Measurements from ENCODE around the gene NEIL3.

Gene NEIL3

DNA sequence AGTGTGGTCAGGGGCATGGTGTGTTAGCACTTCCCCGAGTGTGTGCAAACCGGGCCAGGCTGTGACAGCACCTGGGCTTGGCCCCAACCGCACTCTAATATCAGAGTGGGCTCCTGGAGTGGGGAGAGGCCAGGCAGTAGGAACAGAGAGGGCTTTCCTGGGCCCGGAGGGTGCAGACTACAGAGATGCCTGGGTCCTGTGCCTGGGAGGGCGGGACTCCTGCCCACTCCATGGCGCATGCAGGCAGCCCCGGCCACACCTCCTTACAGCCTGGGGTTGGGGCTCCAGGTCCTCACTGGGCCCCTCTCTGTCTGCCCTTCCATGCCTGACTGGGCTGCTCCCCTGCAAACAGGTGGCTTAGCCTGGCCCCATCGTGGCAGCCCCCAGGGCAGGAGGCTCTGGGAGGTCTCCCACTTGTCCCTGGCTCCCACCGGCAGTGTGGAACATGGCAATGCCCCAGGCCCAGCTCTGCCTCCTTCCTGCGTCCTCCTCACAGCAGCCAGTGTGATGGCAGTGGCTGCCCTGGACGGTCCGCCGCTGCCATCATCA, 72.2 kb downstream of the NEIL3 start:
- Histone ChIP-seq H3K79me2 (ENCODE audit: insufficient read depth, low read length) (no peaks in the 10 kb centered on the region), H3K9ac (ENCODE audit: low read depth, low read length) (no peak overlapping the region), H3K4me2 (ENCODE audit: insufficient read depth, low read length) (no peak overlapping the region), H2AFZ (ENCODE audit: low read depth, low read length) (no peak overlapping the region), H3K36me3 (ENCODE audit: insufficient read depth, low read length) (no peaks in the 10 kb centered on the region), H3K27ac (ENCODE audit: low read length) (no peak overlapping the region), H3K4me1 (ENCODE audit: insufficient read depth, low read length) (peaks cover 17% of the 10 kb centered on the region), H3K9me3 (ENCODE audit: insufficient read depth, low read length, severe bottlenecking) (no peaks in the 10 kb centered on the region), H4K20me1 (ENCODE audit: insufficient read depth, low read length) (no peaks in the 10 kb centered on the region), H3K4me3 (ENCODE audit: low read depth in 1 of 2, low read length in 2 of 2) (no peak overlapping the region), H3K27me3 (ENCODE audit: insufficient read depth, low read length, poor library complexity) (no peaks in the 10 kb centered on the region)
- ATAC-seq (ENCODE audit: insufficient read depth, low read depth) (no peak), DNase-seq (no peak)
- TF ChIP-seq EZH2 (IDR thresholded peaks at IDR 0.05; ENCODE audit: borderline replicate concordance, low read depth, low read length, severe bottlenecking) (no peak), CTCF (IDR thresholded peaks at IDR 0.05; ENCODE audit: borderline replicate concordance, extremely low read depth, low read length, poor library complexity, severe bottlenecking) (no peak)

DNA sequence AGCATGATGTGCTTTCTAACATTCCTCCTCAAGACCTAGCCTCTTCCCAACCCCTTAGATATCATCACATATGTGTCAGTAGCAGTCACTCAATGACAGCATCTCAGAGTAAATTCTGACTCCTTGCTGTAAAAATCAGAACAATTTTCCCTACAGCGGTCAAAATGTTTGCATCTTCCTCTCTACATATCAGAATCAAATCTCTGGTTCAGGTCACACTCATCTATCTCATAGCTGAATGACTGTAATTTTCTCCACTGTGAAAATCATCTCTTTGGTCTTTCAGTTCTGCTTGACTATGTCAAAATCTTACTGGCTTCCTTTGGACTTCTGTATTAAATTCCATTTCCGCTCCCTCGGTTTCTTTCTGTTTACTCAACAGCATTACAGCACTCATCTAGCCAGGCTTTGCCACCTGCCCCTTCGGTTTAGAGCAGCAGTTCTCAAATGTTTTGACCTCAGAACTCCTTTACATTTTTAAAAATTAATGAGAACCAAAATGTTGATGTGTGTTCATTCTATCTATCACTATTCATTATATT, 75.3 kb downstream of the NEIL3 start:
- Histone ChIP-seq H3K4me2 (ENCODE audit: insufficient read depth, low read length) (no peak overlapping the region), H3K27me3 (ENCODE audit: insufficient read depth, low read length, poor library complexity) (no peaks in the 10 kb centered on the region), H3K4me1 (ENCODE audit: insufficient read depth, low read length) (peaks cover 17% of the 10 kb centered on the region), H3K79me2 (ENCODE audit: insufficient read depth, low read length) (no peaks in the 10 kb centered on the region), H3K36me3 (ENCODE audit: insufficient read depth, low read length) (no peaks in the 10 kb centered on the region), H4K20me1 (ENCODE audit: insufficient read depth, low read length) (no peaks in the 10 kb centered on the region), H3K9me3 (ENCODE audit: insufficient read depth, low read length, severe bottlenecking) (no peaks in the 10 kb centered on the region), H2AFZ (ENCODE audit: low read depth, low read length) (no peak overlapping the region), H3K4me3 (ENCODE audit: low read depth in 1 of 2, low read length in 2 of 2) (no peak overlapping the region), H3K9ac (ENCODE audit: low read depth, low read length) (no peak overlapping the region), H3K27ac (ENCODE audit: low read length) (no peak overlapping the region)
- 0 out of 3 replicates have a peak, but pooled peaks have one; percentile 31 for ATAC-seq (ENCODE audit: insufficient read depth, low read depth)
- TF ChIP-seq CTCF (IDR thresholded peaks at IDR 0.05; ENCODE audit: borderline replicate concordance, extremely low read depth, low read length, poor library complexity, severe bottlenecking), result no peak
- no peak for TF ChIP-seq EZH2 (IDR thresholded peaks at IDR 0.05; ENCODE audit: borderline replicate concordance, low read depth, low read length, severe bottlenecking)
- DNase-seq, result no peak

DNA sequence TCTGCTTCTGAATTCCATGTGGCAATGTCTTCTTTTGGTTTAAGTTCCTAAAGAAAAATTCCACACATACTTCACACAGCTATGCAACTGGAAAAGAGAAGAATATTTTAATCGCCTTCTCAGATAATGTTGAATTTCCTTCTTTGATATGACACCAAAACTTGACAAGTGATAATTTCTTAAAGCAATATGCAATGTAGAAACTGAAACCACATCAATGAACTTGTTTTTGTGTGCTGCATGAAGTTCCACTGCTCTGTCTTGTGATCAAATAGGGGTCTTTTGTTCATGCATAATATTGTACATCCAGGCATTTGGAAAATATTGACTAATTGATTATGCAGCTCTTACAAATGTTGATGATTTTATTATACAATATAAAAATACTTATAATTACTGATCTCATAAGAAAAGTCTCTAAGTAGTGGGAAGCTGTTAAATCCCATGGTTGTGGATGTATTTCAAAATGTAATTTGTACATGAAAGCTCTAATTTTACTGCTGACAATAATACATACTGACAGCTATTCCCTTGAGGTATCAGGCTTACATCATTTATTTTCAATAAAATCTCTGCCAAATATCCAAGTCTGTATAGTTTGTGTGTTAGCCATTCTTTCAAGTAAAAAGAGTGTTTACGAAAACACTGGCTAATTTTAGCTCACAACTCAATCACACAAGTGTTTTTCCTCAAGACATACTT, 76.1 kb downstream of the NEIL3 start:
- no peak for TF ChIP-seq CTCF (IDR thresholded peaks at IDR 0.05; ENCODE audit: borderline replicate concordance, extremely low read depth, low read length, poor library complexity, severe bottlenecking)
- TF ChIP-seq EZH2 (IDR thresholded peaks at IDR 0.05; ENCODE audit: borderline replicate concordance, low read depth, low read length, severe bottlenecking), result no peak
- DNase-seq, result no peak
- Histone ChIP-seq H2AFZ (ENCODE audit: low read depth, low read length) (no peak overlapping the region), H3K36me3 (ENCODE audit: insufficient read depth, low read length) (no peaks in the 10 kb centered on the region), H3K4me2 (ENCODE audit: insufficient read depth, low read length) (peak overlapping the region; percentile 39; the same call in 1 of the 2 replicates), H3K9me3 (ENCODE audit: insufficient read depth, low read length, severe bottlenecking) (no peaks in the 10 kb centered on the region), H3K79me2 (ENCODE audit: insufficient read depth, low read length) (no peaks in the 10 kb centered on the region), H3K27me3 (ENCODE audit: insufficient read depth, low read length, poor library complexity) (no peaks in the 10 kb centered on the region), H3K4me3 (ENCODE audit: low read depth in 1 of 2, low read length in 2 of 2) (no peak overlapping the region), H3K9ac (ENCODE audit: low read depth, low read length) (no peak overlapping the region), H3K4me1 (ENCODE audit: insufficient read depth, low read length) (peaks cover 17% of the 10 kb centered on the region), H4K20me1 (ENCODE audit: insufficient read depth, low read length) (no peaks in the 10 kb centered on the region), H3K27ac (ENCODE audit: low read length) (0 out of 2 replicates have a peak overlapping the region, but pooled peaks have one; percentile 18)
- ATAC-seq (ENCODE audit: insufficient read depth, low read depth), result peak; percentile 85

Data from DND-41 (cell line).